Gastroesophageal sphincter (tissue), 4 donors: ENCODE measurements around the gene RIMS4. TPM values are rescaled to one million over a fixed set of nuclear protein-coding genes. Genes with fewer than 3 reads are reported as not detected.

Experiments used
- ATAC-seq: fragments of 150-250 bp; one replicate; pipeline ENCODE4 v1.9.1; 2016; ENCODE audit warnings: mild to moderate bottlenecking, moderate library complexity
- H3K27ac ChIP-seq, 4 donors: fragments of 200-600 bp; sonication (generic) in 3 of 4; 1 replicate in 3 of 4; 2 replicates in 1 of 4; pipeline ENCODE4 v1.5.1; 2016 to 2019
- H3K27me3 ChIP-seq: fragments of 200-600 bp; sonication (generic); one replicate; pipeline ENCODE4 v1.5.1; 2019
- H3K36me3 ChIP-seq, 2 donors: fragments of 200-600 bp; sonication (generic); one replicate each; pipeline ENCODE4 v1.5.1; 2019; ENCODE audit warnings: control low read depth in 1 of 2
- H3K4me1 ChIP-seq, 3 donors: fragments of 200-600 bp; sonication (generic); 1 replicate in 2 of 3; 2 replicates in 1 of 3; pipeline ENCODE4 v1.5.1; 2016 to 2019; ENCODE audit warnings: control low read depth in 2 of 3
- H3K4me3 ChIP-seq, 2 donors: fragments of 200-600 bp; sonication (generic); one replicate each; pipeline ENCODE4 v1.5.1; 2019; ENCODE audit warnings: mild to moderate bottlenecking in 1 of 2, moderate library complexity in 1 of 2
- H3K9me3 ChIP-seq, 3 donors: fragments of 200-600 bp; sonication (generic); one replicate each; pipeline ENCODE4 v1.5.1; 2017 to 2019; ENCODE audit warnings: control low read depth in 2 of 3
- CTCF ChIP-seq, 4 experiments: fragments of 200-600 bp in 2 of 4; fragments of 450-650 bp in 2 of 4; sonication (generic) in 1 of 4; IDR thresholded peaks; one replicate each; pipeline ENCODE4 v1.5.1; 2017 to 2019; ENCODE audit warnings: antibody characterized with exemption in 4 of 4, mild to moderate bottlenecking in 2 of 4, moderate library complexity in 2 of 4
- EP300 ChIP-seq: sonication (generic); formaldehyde crosslinking; IDR thresholded peaks from one replicate; pipeline ENCODE4 v1.6.1; 2017; ENCODE audit warnings: antibody characterized with exemption, mild to moderate bottlenecking
- POLR2A ChIP-seq, 2 donors: fragments of 450-650 bp; IDR thresholded peaks; one replicate each; pipeline ENCODE4 v1.6.1; 2017; ENCODE audit warnings: antibody characterized with exemption in 2 of 2, mild to moderate bottlenecking in 2 of 2, moderate library complexity in 1 of 2
- POLR2AphosphoS5 ChIP-seq: sonication (generic); formaldehyde crosslinking; IDR thresholded peaks from one replicate; pipeline ENCODE4 v1.6.1; 2017; ENCODE audit warnings: antibody characterized with exemption
- WGBS, 2 donors: methylation state at CpG; one replicate each; pipeline ENCODE4 v1.1.5; 2018; ENCODE audit warnings: low coverage in 1 of 2; 5-methylcytosine and 5-hydroxymethylcytosine counted together
- total RNA-seq, 4 donors: library from RNA; depleted of rRNA; stranded (reverse); fragments of >200 nt; gene quantifications; one replicate each; pipeline ENCODE4 v1.1.0, GENCODE V29; 2016

RIMS4 gene
- total RNA-seq, 4 donors from 2014 or later = 1.2 to 4.6 (median 2.4) TPM

- Histone ChIP-seq H3K27me3 (no peaks in the 10 kb centered on the region), H3K9me3 (no peaks in the 10 kb centered on the region), H3K27ac (peak overlapping the region; percentile 16 to 87 (median 80)), H3K4me3 (no peak overlapping the region), H3K36me3 (no peaks in the 10 kb centered on the region), H3K4me1 (peaks cover 0 to 55% (median 15%) of the 10 kb centered on the region in 3 donors)
- TF ChIP-seq POLR2AphosphoS5 = peak; percentile 27
- no peak for TF ChIP-seq EP300
- no peak for TF ChIP-seq CTCF (IDR thresholded peaks at IDR 0.05)
- no peak for TF ChIP-seq POLR2A (IDR thresholded peaks at IDR 0.05)
- 28 to 39% methylated on average over 6 to 11 of the region's 11 CpGs for WGBS, 2 donors
- peak; percentile 77 for ATAC-seq
Measured at GRCh38 chr20:44720997-44721784, 89.2 kb downstream of the RIMS4 start.

DNA sequence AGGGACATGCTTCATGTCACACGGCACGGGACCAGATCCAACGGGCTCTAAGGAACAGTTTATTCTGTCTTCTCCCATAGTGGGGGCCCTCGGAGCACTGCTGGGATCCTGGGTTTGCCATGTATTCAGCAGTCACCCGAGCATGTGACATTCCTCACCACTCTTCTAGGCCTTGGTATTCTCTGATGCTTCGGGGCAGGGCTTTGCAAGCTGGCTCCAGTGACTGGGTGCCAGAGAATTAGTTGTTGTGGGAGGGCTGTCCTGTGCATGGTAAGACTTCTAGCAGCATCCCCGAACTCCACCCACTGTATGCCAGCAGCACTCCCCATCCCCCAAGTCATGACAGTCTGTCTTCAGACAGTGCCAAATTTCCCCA lies 89.7 kb downstream of the RIMS4 start:
- 31 to 50% methylated on average over 6 of the region's 7 CpGs for WGBS, 2 donors
- ATAC-seq = peak; percentile 71
- peaks cover 0 to 61% (median 18%) of the 10 kb centered on the region in 3 donors for H3K4me1 ChIP-seq

GRCh38 chr20:44719841-44720240 lies 90.5 kb downstream of the RIMS4 start:
- Histone ChIP-seq H3K9me3 (no peaks in the 10 kb centered on the region), H3K36me3 (no peaks in the 10 kb centered on the region), H3K27me3 (no peaks in the 10 kb centered on the region), H3K27ac (peak overlapping the region; percentile 16 to 87 (median 80)), H3K4me1 (peaks cover 0 to 69% (median 21%) of the 10 kb centered on the region in 3 donors), H3K4me3 (no peak overlapping the region)
- WGBS, 2 donors = no CpG with 5 or more reads among the region's 19 CpGs
- no peak for ATAC-seq
- TF ChIP-seq POLR2AphosphoS5 (no peak), EP300 (no peak), POLR2A (IDR thresholded peaks at IDR 0.05) (no peak), CTCF (IDR thresholded peaks at IDR 0.05) (no peak)

More for the DNA sequence above, 89.7 kb downstream of the RIMS4 start:
- no peaks in the 10 kb centered on the region for H3K9me3 ChIP-seq
- no peak for TF ChIP-seq POLR2AphosphoS5
- TF ChIP-seq EP300 = no peak
- no peak for TF ChIP-seq POLR2A (IDR thresholded peaks at IDR 0.05)
- TF ChIP-seq CTCF (IDR thresholded peaks at IDR 0.05) = no peak
- H3K27ac ChIP-seq = peak overlapping the region; percentile 16 to 87 (median 80)
- no peaks in the 10 kb centered on the region for H3K27me3 ChIP-seq
- H3K4me3 ChIP-seq = no peak overlapping the region
- no peaks in the 10 kb centered on the region for H3K36me3 ChIP-seq

GRCh38 chr20:44717986-44718385 lies 92.4 kb downstream of the RIMS4 start:
- Histone ChIP-seq H3K4me1 (peaks cover 3 to 87% (median 31%) of the 10 kb centered on the region in 3 donors), H3K4me3 (peak overlapping the region in 1 of 2 donors; percentile 48)

More at GRCh38 chr20:44717986-44718385, 92.4 kb downstream of the RIMS4 start:
- Histone ChIP-seq H3K36me3 (no peaks in the 10 kb centered on the region), H3K27me3 (no peaks in the 10 kb centered on the region), H3K27ac (peak overlapping the region in 3 of 4 donors; percentile 82 to 87 (median 83)), H3K9me3 (no peaks in the 10 kb centered on the region)
- no peak for TF ChIP-seq EP300
- TF ChIP-seq POLR2A (IDR thresholded peaks at IDR 0.05) = no peak
- TF ChIP-seq POLR2AphosphoS5 = no peak
- peak in 2 of 4 experiments; percentile 44 to 51 for TF ChIP-seq CTCF (IDR thresholded peaks at IDR 0.05)
- 81 to 85% methylated on average over 4 of the region's 10 CpGs for WGBS, 2 donors
- no peak for ATAC-seq
